SKM-1 treated with dmso at 0.1 percent for 144 hours (cell line): ENCODE measurements around the gene SH3PXD2B.
"Not testable (repeated sequence)": the region's sequence is repeated elsewhere in the genome, so short reads cannot be mapped to it uniquely, and the experiment has no call there.

Experiments used
- DNase-seq: peaks from one replicate; lab custom pipeline; 2025; ENCODE audit not compliant: unreplicated experiment; lab: John Stamatoyannopoulos, UW

Gene SH3PXD2B

GRCh38 chr5:172345881-172346280 is 108.4 kb downstream of the SH3PXD2B start:
- no peak for DNase-seq

- no peak for DNase-seq
Measured at GRCh38 chr5:172344855-172345409, 109.4 kb downstream of the SH3PXD2B start.

GRCh38 chr5:172343741-172344140 is 110.6 kb downstream of the SH3PXD2B start:
- DNase-seq, result no peak

- no peak for DNase-seq
Measured at GRCh38 chr5:172342918-172343317, 111.4 kb downstream of the SH3PXD2B start.

GRCh38 chr5:172339264-172340180 is 114.8 kb downstream of the SH3PXD2B start:
- no peak for DNase-seq

- no peak for DNase-seq
Measured at GRCh38 chr5:172336676-172337285, 117.5 kb downstream of the SH3PXD2B start.

- no peak for DNase-seq
Measured at GRCh38 chr5:172336264-172336663, 118.1 kb downstream of the SH3PXD2B start.

GRCh38 chr5:172335721-172336120 is 118.6 kb downstream of the SH3PXD2B start:
- DNase-seq, result no peak

GRCh38 chr5:172334641-172335040 is 119.7 kb downstream of the SH3PXD2B start:
- no peak for DNase-seq

GRCh38 chr5:172334196-172334595 is 120.1 kb downstream of the SH3PXD2B start:
- DNase-seq, result no peak

- not testable (repeated sequence) for DNase-seq
Measured at GRCh38 chr5:172326901-172327300, 127.4 kb downstream of the SH3PXD2B start.

- no peak for DNase-seq
Measured at GRCh38 chr5:172325452-172325851, 128.9 kb downstream of the SH3PXD2B start.

- DNase-seq, result no peak
Measured at GRCh38 chr5:172322028-172322965, 132.0 kb downstream of the SH3PXD2B start.

GRCh38 chr5:172321593-172321992 is 132.7 kb downstream of the SH3PXD2B start:
- no peak for DNase-seq

GRCh38 chr5:172319708-172320441 is 134.4 kb downstream of the SH3PXD2B start:
- DNase-seq, result no peak

- DNase-seq, result no peak
Measured at GRCh38 chr5:172315587-172316493, 138.5 kb downstream of the SH3PXD2B start.

GRCh38 chr5:172313915-172314314 is 140.4 kb downstream of the SH3PXD2B start:
- no peak for DNase-seq

- DNase-seq, result no peak
Measured at GRCh38 chr5:172312286-172312685, 142.0 kb downstream of the SH3PXD2B start.

- no peak for DNase-seq
Measured at GRCh38 chr5:172311605-172312004, 142.7 kb downstream of the SH3PXD2B start.
